OCI-LY7 (cell line): ENCODE data around the gene MVK. TPM values are rescaled to one million over a fixed set of nuclear protein-coding genes. Genes with fewer than 3 reads are reported as not detected.

Source experiments
- BruUV-seq: library from RNA; stranded (reverse); fragments of 400-500 nt; replicated peaks from 2 replicates; lab custom pipeline; 2021; lab: Mats Ljungman, UMichigan
- CTCF ChIA-PET: fragments of 300-600 bp; sonication (Branson Sonifier 250); formaldehyde crosslinking; loops from one replicate; lab custom pipeline; 2022; ENCODE audit warnings: antibody characterized with exemption; ENCODE audit not compliant: unreplicated experiment; lab: Charles Lee
- POLR2A ChIA-PET: fragments of 300-600 bp; sonication (Branson Sonifier 250); formaldehyde crosslinking; loops from one replicate; lab custom pipeline; 2022; ENCODE audit warnings: antibody characterized with exemption; lab: Charles Lee
- DNase-seq: peaks from one replicate; pipeline ENCODE4 v3.0.0-alpha.2; 2015; ENCODE audit warnings: low spot score
- H2AFZ ChIP-seq: fragments of 200-600 bp; sonication (generic), shearing (Covaris generic); 2 replicates; pipeline ENCODE4 v1.6.1; 2014; ENCODE audit warnings: mild to moderate bottlenecking, antibody characterized with exemption, low read length, moderate library complexity
- H3K27ac ChIP-seq: fragments of 200-600 bp; sonication (generic); 2 replicates; pipeline ENCODE4 v1.5.1; 2014; ENCODE audit warnings: mixed run types, low read depth, mild to moderate bottlenecking, moderate library complexity, low read length, inconsistent platforms; ENCODE audit not compliant: poor library complexity, severe bottlenecking
- H3K36me3 ChIP-seq: fragments of 200-600 bp; sonication (generic); 2 replicates; pipeline ENCODE4 v1.6.1; 2014; ENCODE audit warnings: mild to moderate bottlenecking, antibody characterized with exemption, low read length, moderate library complexity, mixed read lengths; ENCODE audit not compliant: insufficient read depth
- H3K4me1 ChIP-seq: fragments of 200-600 bp; sonication (generic); 2 replicates; pipeline ENCODE4 v1.5.1; 2014; ENCODE audit warnings: mild to moderate bottlenecking, low read length; ENCODE audit not compliant: insufficient read depth, poor library complexity, severe bottlenecking
- H3K4me2 ChIP-seq: fragments of 200-600 bp; sonication (generic); 2 replicates; pipeline ENCODE4 v1.6.1; 2014; ENCODE audit warnings: mild to moderate bottlenecking, low read length
- H3K4me3 ChIP-seq: fragments of 200-600 bp; sonication (generic); 2 replicates; pipeline ENCODE4 v1.5.1; 2014; ENCODE audit warnings: mild to moderate bottlenecking, low read depth, low read length; ENCODE audit not compliant: poor library complexity, severe bottlenecking
- H3K79me2 ChIP-seq: fragments of 200-600 bp; sonication (generic); 2 replicates; pipeline ENCODE4 v1.6.1; 2016; ENCODE audit warnings: low read depth, mild to moderate bottlenecking, low read length, moderate library complexity, mixed read lengths; ENCODE audit not compliant: insufficient read depth
- H3K9me2 ChIP-seq: fragments of 200-600 bp; sonication (generic); 2 replicates; pipeline ENCODE4 v1.6.1; 2016; ENCODE audit warnings: mild to moderate bottlenecking, low read length, mixed read lengths; ENCODE audit not compliant: insufficient read depth
- H3K9me3 ChIP-seq: fragments of 200-600 bp; sonication (generic); 2 replicates; pipeline ENCODE4 v1.6.1; 2014; ENCODE audit warnings: mild to moderate bottlenecking, mixed run types, low read length, mixed read lengths
- H4K20me1 ChIP-seq: fragments of 200-600 bp; sonication (generic); 2 replicates; pipeline ENCODE4 v1.6.1; 2014; ENCODE audit warnings: mild to moderate bottlenecking, antibody characterized with exemption, low read length, moderate library complexity, mixed read lengths; ENCODE audit not compliant: insufficient read depth
- EZH2phosphoT487 ChIP-seq: fragments of 200-600 bp; sonication (generic); IDR thresholded peaks from 2 replicates; pipeline ENCODE4 v1.6.1; 2018; ENCODE audit warnings: low read depth, borderline replicate concordance, mild to moderate bottlenecking, mixed run types, antibody characterized with exemption, low read length, moderate library complexity, mixed read lengths
- intact Hi-C: fragments of 100-400 bp; cut with micrococcal nuclease; formaldehyde crosslinking; loops from one replicate; pipeline ENCODE4 v1.10.0; 2022; ENCODE audit not compliant: unreplicated experiment
- total RNA-seq, 2 experiments: library from RNA; depleted of rRNA in 1 of 2; stranded (reverse); fragments of >200 nt in 1 of 2; shearing (Covaris generic) in 1 of 2; gene quantifications; 2 replicates each; pipeline ENCODE4 v1.2.3, GENCODE V29; 2014 to 2022
- TF ChIP-seq, protein P1 (sequence below): fragments of 200-600 bp; sonication (generic); conservative IDR thresholded peaks from 2 replicates; pipeline ENCODE4 v1.5.1; 2014; ENCODE audit warnings: mild to moderate bottlenecking, antibody characterized with exemption, low read length, moderate library complexity, mixed read lengths

Gene MVK
- total RNA-seq, 2 experiments from 2014 or later: 27.0 to 47.4 TPM

DNA sequence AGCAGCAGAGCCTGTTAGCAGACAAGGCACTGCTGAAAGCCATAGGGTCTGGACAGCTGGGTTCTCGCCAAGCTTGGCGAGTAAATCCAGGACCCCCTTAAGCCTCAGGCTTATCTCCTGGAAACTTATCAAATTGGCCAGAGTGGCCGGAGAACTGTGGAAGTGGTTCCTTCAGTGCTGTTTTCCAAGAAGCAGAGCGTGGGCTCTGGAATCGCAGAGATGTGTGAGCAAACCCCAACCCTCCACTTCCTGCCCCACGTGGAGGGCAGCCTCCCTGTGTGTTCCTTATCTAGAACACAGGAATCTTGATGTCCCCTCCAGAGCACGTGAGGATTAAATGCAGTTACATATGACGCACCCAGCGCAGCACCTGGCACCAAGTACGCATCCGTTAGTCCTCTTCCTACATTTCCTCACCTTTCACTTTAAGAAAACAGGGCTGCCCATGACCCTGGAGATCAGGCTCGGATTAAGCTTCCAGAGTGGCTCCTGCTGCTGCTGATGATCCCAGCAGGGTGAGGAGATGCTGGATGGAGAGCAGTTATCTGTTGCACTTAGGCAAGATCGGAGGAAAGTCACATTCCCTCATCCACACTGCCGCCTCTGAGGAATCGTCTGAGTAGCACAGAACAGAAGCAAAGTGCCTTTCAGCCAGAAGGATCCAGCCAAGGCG is 35.3 kb upstream of the MVK start:
- Histone ChIP-seq H3K79me2 (no peaks in the 10 kb centered on the region), H3K4me3 (no peak overlapping the region), H4K20me1 (no peaks in the 10 kb centered on the region), H3K36me3 (no peaks in the 10 kb centered on the region), H3K9me2 (no peaks in the 10 kb centered on the region), H3K4me1 (no peaks in the 10 kb centered on the region), H2AFZ (no peak overlapping the region), H3K4me2 (no peak overlapping the region), H3K27ac (no peak overlapping the region), H3K9me3 (no peaks in the 10 kb centered on the region)
- intact Hi-C loops: no loop called here
- DNase-seq: no peak
- CTCF ChIA-PET: interaction anchor here (0.5 to 0.7 kb wide), 2 partner anchors 35 to 327 kb away, joined by 3 read pairs; partner anchors contain the start of gene MVK
- BruUV-seq: no TSS peak
- POLR2A ChIA-PET: no interaction called here
- no peak for TF ChIP-seq EZH2phosphoT487
- TF ChIP-seq, protein P1, sequence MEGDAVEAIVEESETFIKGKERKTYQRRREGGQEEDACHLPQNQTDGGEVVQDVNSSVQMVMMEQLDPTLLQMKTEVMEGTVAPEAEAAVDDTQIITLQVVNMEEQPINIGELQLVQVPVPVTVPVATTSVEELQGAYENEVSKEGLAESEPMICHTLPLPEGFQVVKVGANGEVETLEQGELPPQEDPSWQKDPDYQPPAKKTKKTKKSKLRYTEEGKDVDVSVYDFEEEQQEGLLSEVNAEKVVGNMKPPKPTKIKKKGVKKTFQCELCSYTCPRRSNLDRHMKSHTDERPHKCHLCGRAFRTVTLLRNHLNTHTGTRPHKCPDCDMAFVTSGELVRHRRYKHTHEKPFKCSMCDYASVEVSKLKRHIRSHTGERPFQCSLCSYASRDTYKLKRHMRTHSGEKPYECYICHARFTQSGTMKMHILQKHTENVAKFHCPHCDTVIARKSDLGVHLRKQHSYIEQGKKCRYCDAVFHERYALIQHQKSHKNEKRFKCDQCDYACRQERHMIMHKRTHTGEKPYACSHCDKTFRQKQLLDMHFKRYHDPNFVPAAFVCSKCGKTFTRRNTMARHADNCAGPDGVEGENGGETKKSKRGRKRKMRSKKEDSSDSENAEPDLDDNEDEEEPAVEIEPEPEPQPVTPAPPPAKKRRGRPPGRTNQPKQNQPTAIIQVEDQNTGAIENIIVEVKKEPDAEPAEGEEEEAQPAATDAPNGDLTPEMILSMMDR: no peak

DNA sequence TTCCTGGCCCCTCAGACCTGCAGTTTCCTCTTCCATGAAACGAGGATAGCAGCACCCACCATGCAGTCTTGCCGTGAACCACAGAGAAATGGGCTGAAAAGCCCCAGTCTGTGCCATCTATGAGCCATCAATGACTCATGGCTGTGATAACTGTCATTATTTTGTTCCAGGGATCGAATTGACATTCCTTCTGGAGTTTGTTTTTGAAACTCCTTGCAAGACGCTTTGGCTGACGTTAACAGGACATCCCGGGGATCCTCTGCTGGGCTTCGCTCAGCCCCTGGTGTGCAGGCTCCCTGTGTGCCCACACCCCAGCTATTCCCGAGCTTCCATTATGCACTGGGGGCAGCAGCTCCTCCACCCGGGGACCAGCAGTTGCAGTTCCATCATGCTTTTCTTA is 34.1 kb upstream of the MVK start:
- ChIA-PET CTCF (no interaction called here), POLR2A (no interaction called here)
- no peak for DNase-seq
- Histone ChIP-seq H3K27ac (no peak overlapping the region), H4K20me1 (no peaks in the 10 kb centered on the region), H3K4me2 (no peak overlapping the region), H3K4me1 (no peaks in the 10 kb centered on the region), H3K36me3 (no peaks in the 10 kb centered on the region), H3K4me3 (no peak overlapping the region), H3K79me2 (no peaks in the 10 kb centered on the region), H2AFZ (no peak overlapping the region), H3K9me3 (no peaks in the 10 kb centered on the region), H3K9me2 (no peaks in the 10 kb centered on the region)
- no TSS peak for BruUV-seq
- TF ChIP-seq EZH2phosphoT487: no peak
- TF ChIP-seq, protein P1: no peak
- intact Hi-C loops: no loop called here

DNA sequence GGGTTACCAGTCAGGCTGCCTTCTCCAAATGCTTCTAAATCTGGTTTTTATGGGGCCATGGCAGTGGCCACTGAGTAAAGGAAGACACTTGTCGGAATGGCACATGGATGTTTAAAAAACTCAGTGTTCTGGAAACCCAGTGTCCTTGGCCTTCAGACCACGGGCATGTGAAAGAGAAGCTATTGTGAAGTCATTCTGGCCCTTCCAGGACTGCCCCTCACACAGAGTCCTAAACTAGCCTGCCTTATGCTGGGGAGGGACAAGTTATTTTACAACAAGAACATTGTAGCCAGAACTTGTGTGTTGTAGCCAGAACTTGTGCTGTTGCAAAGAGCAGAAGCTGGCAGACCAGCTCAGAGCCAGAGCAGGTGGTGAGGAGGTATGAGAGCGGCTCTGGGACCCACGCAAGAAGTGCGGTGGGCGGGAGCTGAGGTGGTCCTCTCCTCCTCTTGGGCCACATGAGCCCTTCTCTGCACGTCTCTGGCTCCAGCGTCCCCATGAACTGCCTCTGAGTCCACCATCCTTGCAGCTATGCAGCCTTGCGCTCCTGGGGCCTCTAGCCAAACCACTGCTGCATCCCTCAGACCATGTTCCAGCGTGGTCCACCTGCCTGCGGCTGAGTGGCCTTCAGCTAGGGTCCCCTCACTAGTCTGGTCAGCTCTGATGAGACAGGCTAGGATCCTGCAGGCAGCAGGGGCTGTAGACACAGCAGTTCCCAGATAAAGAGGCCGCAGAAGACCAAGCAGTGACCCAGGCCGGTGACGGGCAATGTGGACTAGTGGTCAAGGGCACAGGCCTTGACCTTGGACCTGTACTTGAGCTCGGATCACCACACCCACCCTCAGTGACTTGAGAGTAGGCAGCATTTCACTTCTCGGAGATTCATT is 32.8 kb upstream of the MVK start:
- intact Hi-C loops: no loop called here
- Histone ChIP-seq H4K20me1 (no peaks in the 10 kb centered on the region), H3K79me2 (no peaks in the 10 kb centered on the region), H3K9me2 (no peaks in the 10 kb centered on the region), H3K27ac (no peak overlapping the region), H3K4me2 (no peak overlapping the region), H3K4me3 (no peak overlapping the region), H3K9me3 (no peaks in the 10 kb centered on the region), H3K4me1 (no peaks in the 10 kb centered on the region), H3K36me3 (no peaks in the 10 kb centered on the region), H2AFZ (no peak overlapping the region)
- TF ChIP-seq, protein P1: no peak
- TF ChIP-seq EZH2phosphoT487: no peak
- ChIA-PET CTCF (no interaction called here), POLR2A (no interaction called here)
- no TSS peak for BruUV-seq
- no peak for DNase-seq
